NCI-H187 (cell line): ENCODE results near the gene ELF4.
A peak's percentile ranks its signal among the peaks of the same experiment; 100 is the strongest.

Experiments
- DNase-seq, 2 experiments: peaks; one replicate each; lab custom pipeline; 2025; lab: John Stamatoyannopoulos, UW

The ELF4 gene

GRCh38 chrX:130047416-130047815, 62.9 kb downstream of the ELF4 start:
- DNase-seq = no peak

GRCh38 chrX:130039847-130040246, 70.5 kb downstream of the ELF4 start:
- DNase-seq = no peak

- DNase-seq = no peak
Observed at GRCh38 chrX:130034178-130034577, 76.1 kb downstream of the ELF4 start.

- DNase-seq = no peak
Observed at GRCh38 chrX:130032552-130032951, 77.7 kb downstream of the ELF4 start.

GRCh38 chrX:130030826-130031225, 79.5 kb downstream of the ELF4 start:
- no peak for DNase-seq

GRCh38 chrX:130028196-130028595, 82.1 kb downstream of the ELF4 start:
- no peak for DNase-seq

GRCh38 chrX:130027569-130027968, 82.7 kb downstream of the ELF4 start:
- no peak for DNase-seq

- DNase-seq = no peak
Observed at GRCh38 chrX:130025256-130025655, 85.0 kb downstream of the ELF4 start.

- peak in 1 of 2 experiments; percentile 33 for DNase-seq
Observed at GRCh38 chrX:130024127-130024526, 86.2 kb downstream of the ELF4 start.

GRCh38 chrX:130020661-130021324, 89.5 kb downstream of the ELF4 start:
- no peak for DNase-seq

- no peak for DNase-seq
Observed at GRCh38 chrX:130018143-130018542, 92.2 kb downstream of the ELF4 start.

GRCh38 chrX:130015181-130015580, 95.1 kb downstream of the ELF4 start:
- DNase-seq = no peak
